HG02885 (cell line): Measurements from ENCODE around the gene RHBDF2.

ENCODE experiments used
- ATAC-seq: cut with Tn5 transposase; IDR thresholded peaks from one replicate; pipeline ENCODE4 v1.9.1; 2021; ENCODE audit warnings: mild to moderate bottlenecking; ENCODE audit not compliant: unreplicated experiment, poor library complexity

The RHBDF2 gene

DNA sequence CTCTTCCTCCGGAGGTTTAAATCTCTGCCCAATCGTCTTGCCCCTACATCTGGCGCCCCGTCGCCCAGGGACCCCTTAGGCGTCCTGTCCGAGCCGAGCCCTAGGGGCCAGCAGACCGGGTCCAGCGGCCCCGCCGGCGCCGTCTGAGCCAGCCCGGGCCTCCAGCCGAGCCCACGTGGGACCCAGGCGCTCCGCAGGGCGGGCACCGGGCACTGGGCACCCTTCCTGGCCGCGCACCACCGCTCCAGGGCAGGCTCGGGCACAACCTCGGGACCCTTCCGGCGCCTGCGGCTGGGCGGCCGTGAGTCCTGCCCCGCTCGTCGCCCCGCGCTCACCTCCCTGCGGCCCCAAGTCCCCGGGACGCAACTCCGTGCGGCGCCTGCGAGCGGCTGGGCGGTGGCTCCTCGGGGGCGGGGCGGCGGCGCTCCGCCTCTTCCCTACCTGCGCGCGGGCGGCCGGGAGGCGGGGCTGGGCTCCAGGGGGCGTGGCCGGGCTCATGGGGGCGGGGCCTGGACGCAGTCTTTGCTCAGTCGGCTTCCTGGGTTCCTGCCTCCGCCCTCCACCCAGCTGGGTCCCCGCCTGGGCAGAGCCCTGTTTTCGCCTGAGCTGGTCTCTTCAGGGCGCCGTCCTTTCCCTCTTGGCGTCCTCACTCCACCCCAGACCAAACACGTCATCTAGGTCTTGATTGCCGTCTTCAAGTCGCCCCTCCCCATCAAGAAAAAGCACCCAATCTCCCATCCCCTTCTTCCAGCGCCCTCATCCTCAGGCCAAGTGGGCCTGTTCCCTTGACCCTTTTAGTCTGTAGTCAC lies at the start of gene RHBDF2:
RHBDF2 (minus strand) TSS at position 406 of the 809 bp plus-strand sequence. CDS start 19,899 bp downstream, outside the sequence.
- ATAC-seq = peak; percentile 85

DNA sequence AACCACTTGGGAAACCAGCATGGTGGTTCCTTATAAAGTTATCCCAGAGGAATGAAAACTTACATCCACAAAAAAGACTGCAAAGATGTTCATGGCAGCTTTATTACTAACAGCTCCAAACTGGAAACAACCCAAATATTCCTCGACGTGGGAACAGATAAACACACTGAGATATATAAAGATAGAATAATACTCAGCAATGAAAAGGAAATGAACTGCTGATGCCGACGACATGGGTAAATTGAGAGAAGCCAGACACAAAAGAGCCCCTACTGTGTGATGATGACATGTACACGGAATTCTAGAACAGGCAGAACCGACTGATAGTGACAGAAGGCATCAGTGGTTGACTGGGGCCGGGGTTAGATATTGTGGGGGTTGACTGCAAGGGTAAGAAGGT lies 48.3 kb upstream of the RHBDF2 start:
- ATAC-seq = no peak

DNA sequence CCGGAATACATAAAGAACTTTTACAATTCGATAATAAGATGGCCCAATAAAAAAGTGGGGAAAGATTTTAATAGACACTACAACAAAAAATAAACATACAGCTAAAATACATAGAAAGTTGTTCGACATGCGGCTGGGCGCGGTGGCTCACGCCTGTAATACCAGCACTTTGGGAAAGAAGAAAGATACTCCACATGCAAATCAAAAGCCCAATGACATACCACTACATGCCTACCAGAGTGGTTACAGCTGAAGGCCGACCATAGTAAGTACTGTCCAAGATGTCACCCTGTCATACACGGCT lies 47.9 kb upstream of the RHBDF2 start:
- ATAC-seq = no peak

DNA sequence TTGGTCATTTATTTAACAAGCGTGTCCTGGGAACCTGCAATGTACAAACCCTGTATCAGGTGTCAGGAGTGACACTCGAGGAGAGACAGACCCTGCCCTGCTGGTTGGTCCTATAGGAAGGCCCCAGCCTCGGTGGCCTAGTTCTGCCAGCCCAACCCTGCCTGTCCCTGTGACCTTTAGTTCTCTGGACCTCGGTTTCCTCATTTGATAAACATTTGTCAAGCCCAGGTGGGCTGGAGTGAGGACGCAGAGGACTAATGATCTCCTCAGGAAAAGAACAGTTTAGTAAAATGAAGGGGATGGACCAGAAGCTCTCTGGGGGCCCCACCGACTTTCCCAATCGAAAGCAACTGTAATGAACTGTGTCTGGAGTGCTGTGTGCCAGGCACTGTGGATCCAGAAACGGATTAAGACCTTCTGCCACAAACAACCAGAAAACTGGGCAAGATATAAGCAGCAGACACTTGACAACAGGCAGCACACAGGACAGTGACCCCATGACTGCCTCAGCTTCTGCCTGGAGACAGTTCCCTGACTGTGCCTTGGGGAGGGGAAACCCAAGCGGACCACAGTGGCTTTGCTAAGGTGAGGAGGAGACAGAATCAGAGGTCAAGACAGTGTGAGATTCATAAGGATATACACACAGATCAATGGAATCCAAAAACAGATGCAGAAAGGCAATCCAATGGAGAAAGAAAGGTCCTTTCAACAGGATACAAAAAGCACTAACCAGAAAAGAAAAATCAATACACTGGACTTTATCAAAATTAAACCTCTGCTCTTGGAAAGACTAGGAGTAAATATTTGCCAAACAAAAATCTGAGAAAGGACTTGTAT lies 47.4 kb upstream of the RHBDF2 start:
- ATAC-seq = no peak

DNA sequence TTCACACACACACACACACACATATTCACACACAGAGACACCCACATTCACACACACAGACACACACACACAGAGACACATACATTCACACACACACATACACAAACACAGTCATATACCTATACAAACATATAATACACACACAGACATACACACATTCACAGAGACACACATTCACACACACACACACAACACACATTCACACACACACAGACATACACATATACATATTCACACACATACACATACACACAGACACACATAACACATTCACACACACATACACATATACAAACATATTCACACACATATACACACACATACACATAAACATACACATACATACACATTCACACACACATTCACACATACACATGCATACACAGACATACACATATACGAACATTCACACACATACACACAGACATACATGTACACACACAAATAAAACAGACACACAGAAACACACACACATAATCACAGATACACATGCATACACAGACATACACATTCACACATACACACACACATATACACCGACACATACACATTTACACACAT lies 46.5 kb upstream of the RHBDF2 start:
- no peak for ATAC-seq

DNA sequence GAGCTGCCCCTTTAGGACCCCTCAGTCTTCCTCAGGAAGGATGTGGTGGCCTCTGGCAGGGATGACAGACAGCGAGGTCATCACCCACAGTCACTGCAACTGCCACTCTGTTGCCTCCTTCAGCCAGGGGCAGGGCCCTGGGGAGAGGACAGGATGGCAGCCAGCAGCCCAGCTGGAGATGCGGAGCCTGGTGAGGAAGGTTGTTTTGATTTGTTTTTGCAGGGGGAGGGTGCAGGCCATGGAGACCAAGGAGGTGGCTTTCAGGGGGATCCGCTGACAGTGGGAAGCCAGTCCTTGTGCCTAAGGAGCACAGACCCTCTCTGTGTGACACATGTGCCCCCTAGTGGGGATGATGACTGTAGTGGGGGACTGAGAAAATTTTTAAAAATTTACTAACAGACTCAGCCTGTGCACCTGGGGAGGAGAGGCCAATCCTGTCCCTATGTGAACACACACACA lies 46.0 kb upstream of the RHBDF2 start:
- no peak for ATAC-seq

DNA sequence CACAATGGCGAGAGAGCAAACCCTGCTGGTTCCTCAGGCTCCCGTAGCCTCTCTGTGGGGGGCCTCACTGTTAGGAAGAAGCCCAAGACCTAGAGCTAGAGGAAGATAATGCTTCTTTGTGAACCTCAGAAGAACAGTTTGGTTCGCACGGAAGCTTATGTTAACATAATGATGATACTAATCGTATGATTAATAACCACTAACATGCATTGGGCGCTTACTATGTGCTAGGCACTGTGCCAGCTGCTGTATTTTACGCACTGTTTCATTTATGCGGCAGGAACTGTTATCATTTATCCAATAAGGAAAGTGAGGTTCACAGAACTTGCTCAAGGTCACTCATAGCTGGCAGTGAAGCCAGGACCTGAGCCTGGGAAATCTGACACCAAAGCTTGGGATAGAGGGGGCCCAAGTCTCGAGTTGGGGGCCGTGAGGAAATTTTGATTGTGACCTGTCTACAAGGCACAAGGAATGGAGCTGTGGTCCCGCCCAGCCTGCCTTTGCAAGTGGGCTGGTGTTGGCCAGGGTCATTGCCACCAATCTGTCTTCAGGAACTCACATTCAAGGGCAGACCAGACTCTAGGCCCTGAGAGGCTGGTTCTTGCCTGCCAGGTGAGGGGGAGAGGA lies 45.4 kb upstream of the RHBDF2 start:
- ATAC-seq = no peak

DNA sequence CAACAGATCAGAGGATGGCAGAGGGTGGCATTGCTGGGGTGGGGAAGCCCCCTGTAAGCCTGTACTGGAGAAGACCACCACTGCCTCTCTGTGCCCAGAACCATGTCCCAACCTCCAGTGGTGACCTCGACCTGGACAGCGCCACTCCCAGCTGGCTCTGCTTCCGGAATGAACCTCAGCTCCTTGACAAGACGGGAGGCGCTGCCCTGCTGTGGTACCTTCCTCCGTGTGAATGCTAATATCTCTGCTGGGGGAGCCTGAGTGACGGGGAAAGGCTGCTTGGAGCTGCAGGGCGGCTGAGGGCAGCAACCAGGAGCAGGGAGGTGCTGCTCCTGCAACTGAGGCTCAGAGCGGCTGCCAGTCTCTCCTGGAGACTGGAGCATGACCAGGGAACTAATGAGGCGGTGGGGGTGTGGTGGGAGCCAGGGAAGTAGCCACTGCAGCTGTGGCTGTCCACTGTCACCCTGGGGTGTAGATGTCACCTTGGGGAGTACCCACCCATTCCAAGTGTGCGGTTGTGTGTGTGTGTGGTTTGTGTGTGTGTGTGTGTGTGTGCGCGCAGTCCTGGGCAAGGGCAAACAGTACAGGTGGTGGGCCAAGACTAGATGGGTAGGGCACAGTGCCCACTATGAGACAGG lies 44.8 kb upstream of the RHBDF2 start:
- ATAC-seq = no peak

DNA sequence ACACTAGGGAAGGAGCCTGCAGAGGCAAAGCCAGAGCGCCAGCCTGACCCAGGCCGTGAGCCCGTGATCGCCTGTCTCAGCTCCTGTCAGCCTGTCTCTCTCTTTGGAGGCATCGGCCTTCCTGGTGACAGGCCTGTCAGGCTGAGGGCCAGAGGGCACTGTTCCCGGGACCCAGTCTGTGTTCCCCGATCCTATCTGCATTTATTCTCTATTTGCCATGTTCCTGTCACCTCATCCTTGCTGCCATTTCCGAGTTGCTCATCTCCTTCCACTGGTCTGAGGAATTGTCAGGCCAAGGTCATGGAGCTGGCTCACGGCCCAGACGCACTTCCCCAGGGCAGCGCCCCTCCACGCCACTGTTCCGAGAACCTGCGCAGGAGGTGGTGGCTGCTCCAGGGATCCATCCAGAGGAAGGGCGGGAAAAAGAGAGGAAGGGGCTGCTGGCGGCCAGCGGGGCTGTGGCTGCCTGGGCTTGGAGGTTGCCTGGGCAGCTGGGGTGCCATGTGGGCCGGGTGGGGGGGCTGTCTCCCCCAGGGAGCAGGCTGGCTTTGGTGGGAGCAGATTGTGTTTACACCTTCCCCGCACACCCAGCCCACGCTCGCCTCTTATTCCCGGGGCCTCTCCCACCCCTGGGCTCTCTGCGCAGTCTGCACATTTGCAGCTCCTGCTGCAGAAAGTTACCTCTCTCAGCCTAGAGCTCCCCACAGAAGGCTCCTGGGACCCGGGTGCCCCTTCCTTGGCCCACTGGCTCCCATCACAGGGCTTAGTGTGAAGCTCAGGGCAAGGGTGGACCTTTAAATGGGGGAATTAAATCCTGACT lies 43.5 kb upstream of the RHBDF2 start:
- ATAC-seq = no peak

DNA sequence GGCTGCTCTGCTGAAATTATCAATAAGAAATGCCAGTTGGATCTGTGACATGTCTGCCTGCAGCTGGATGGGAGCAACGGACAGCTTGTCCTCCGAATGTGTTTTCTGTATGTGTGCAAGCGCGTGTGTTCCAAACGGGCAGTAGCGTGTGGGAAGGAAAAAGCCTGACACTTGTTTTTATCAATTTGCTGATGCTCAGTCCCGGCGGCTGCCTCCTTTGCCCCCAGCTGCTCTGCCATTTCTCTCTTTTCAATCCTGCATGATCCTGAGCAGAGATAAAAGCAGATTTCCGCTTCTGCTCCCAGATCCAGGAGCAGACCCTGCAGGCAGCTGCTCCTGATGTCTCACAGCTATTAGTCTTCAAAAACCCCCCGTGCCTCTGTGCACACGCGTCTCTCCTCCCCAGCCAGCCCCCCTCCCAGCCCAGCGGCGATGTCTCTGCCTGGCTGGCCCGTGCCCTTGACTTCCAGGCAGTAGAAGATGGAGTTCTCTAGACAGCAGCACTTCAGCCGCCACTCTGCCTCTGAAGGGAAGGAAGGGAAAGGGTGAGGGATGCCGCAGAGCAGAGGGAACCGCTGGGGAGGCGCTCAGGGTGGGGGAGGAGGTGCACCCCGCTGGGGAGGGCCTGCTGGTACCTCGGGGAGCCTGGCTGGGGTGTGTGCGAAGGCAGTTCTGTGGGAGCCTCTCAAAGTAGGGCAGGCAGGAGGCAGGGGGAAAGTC lies 42.8 kb upstream of the RHBDF2 start:
- ATAC-seq = no peak

DNA sequence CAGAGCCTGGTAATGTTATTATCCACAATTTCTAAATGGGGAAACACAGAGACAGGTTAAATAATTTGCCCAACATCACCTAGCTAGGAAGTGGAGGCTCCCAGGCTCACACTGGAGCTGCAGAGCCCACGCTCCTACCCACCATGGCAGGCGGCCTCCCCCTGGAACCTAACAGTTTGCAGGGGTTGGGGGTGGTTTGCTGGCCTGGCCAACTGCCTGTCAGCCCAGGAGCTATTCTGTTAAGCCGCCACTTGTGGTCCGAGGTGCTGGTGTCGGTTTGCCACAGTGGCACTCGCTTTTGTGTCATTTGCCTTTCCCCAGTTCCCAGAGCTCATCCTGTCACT lies 42.2 kb upstream of the RHBDF2 start:
- no peak for ATAC-seq

DNA sequence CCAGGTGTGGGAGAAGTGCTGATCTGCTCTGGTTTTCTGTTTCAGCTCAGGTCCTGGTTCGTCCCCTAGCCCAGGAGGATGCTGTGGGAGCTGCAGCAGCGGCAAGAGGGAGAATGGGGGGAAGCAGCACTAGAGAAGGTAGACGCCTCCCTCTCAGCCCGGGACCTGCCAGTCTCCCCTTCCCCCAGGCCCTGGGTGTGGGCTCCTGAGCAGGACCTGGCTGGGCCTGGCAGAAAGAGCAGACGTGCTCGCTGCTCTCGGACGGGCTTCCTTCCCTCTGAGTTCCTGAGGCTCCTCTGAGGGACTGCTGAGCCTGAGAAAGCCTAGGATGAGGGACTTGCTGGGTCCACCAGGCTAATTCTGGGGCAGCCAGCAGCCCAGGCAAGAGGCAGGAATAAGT lies 41.8 kb upstream of the RHBDF2 start:
- no peak for ATAC-seq

DNA sequence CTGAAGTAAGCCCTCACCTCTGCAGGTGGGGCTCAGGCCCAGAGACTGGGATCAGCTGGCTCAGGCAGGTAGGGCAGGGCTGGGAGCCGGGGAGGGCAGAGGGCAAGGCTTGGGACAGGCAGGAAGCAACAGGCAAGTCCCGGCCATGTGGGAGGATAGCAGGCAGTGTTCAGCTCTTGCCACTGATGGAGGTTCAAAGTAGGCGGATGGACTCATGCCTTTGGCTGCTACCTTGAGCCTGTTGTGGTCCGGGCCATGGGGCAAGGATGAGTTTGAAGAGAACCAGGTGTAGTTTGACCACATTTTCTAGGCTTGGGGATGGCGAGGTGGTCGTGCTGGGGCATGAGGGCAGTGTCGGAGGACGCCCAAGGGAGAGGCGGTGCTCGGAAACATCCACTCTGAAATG lies 41.3 kb upstream of the RHBDF2 start:
- no peak for ATAC-seq

DNA sequence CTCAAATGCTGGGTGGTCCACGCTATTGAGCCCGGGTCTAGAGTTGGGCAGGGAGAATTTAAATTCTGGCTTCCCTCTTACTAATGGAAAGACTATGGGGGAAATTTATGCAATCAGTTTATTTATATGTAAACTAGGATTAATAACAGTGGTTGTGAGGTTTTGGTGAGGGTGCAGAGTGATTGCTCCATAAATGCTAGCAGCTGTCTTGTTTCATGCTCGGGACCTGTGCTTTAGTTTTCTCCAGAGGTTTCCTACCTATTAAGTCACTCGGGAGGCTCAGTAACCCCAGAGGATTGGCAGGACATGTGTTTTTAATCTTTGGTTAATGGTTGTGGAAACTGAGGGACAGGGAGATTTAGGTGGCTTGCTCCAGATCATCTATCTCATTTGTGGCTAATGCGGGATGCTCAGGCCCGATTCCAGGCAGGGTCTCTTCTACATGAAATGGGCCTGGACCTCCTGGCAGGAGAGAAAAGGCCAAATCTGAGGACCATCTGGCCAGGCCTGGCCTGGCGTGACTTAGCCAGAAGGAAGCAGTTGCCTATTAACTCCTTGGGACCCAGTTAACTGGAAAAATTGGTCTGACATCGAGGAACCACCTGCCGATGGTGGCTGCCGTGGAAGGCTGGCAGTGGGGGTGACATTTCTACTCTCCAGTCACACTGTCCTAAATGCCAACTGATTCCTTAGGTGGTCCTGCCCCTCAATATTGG lies 40.7 kb upstream of the RHBDF2 start:
- ATAC-seq = no peak

DNA sequence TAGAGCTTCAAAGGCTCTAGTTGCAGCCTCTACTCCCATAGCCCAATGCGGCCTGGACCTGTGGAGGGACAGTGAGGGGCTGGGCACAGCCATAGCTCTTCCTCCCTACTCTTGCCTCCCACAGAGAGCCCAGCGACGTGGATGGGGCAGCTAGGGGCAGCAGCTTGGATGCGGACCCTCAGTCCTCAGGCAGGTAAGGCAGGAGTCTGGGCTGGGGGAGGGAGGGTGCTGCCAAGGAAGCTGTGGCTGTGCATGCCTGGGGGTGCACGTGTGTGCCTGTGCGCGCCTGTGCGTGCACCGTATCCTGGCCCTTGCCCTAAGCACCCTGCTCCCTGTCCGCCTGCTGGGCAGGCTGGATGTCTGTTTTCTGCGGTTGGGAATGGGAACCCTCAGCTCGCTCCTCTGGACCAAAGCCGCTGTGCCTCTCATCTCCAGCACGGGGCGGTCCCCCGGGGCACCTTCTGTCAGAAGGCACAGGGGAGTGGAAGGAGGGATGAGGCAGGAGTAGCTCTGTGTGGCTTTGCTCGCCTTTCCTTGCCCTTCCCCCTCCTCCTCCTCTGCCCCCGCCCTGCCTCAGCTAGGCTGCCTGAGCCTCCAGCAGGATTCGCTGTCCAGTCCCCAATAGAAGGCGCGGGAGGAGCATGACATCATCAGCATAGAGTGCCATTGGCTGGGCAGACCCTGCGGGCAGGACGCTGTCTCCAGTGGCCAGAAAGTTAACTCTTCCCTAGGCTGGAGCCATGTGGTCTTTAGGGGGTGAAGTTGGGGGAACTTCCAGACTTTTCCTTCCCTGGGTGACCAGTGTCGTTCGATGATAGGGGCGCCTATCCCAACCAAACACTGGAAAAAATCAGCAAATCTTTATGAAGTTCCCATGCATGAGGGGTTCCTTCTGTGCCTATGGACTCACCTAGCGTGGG lies 39.4 kb upstream of the RHBDF2 start:
- ATAC-seq = no peak

DNA sequence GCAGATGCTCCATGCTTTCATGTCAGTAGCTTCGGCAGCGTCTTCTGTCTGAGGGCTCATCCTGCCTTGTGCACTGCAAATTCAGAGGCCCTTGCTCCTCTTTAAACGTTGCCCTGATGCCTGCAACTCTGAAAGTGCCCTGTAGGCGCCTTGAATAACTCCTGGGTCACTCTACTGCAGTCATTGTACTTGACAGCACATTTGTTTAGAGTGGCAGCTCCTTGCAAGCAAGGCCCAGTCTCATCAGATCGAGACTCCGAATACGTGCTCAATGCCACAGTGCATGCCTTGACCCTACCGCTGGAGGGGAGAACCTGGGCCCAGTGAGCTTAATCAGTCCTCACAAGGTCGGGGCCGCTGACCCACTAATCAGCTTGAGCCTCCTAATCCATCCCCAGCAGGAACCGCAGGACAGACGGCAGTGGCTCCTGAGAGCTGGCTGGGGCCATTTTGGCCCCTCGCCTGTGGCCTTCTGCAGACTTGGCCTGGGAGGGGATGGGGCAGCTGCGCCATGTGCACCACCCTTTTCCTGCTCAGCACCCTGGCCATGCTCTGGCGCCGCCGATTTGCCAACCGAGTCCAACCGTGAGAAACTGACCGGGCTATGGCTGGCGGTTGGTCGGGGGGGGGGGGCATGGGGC lies 38.5 kb upstream of the RHBDF2 start, which contains the start of gene PRCD:
PRCD (plus strand) TSS at position 414 of the 641 bp plus-strand sequence; CDS start at position 512, 98 bp downstream.
- ATAC-seq = no peak
